ENCODE results near the gene CDC42BPA. TPM values are rescaled to one million over a fixed set of nuclear protein-coding genes. Genes with fewer than 3 reads are reported as not detected.

The CDC42BPA gene
- total and polyA plus RNA-seq, 9 of the 15 experiments (the other 6 are each of a cell fraction or from before 2014, with no cell fraction given) = 8.0 to 77.5 (median 52.1) TPM

- TF ChIP-seq ZNF121 (CRISPR knock-in tag; conservative IDR thresholded peaks at IDR 0.05) = no peak
- no peak for TF ChIP-seq ZNF668 (CRISPR knock-in tag; IDR thresholded peaks at IDR 0.05)
- TF ChIP-seq YY1 (IDR thresholded peaks at IDR 0.05; ENCODE audit: borderline replicate concordance in 1 of 3, control insufficient read depth in 1 of 3, extremely low read depth in 1 of 3, insufficient read depth in 3 of 3, insufficient read length in 1 of 3, insufficient replicate concordance in 2 of 3, low read depth in 1 of 3, low read length in 2 of 3) = no peak
- 0 out of 2 replicates have a peak, but pooled peaks have one; percentile 17 for TF ChIP-seq TCF7L2 (IDR thresholded peaks at IDR 0.05; ENCODE audit: low read depth, low read length)
- TF ChIP-seq, protein P1, sequence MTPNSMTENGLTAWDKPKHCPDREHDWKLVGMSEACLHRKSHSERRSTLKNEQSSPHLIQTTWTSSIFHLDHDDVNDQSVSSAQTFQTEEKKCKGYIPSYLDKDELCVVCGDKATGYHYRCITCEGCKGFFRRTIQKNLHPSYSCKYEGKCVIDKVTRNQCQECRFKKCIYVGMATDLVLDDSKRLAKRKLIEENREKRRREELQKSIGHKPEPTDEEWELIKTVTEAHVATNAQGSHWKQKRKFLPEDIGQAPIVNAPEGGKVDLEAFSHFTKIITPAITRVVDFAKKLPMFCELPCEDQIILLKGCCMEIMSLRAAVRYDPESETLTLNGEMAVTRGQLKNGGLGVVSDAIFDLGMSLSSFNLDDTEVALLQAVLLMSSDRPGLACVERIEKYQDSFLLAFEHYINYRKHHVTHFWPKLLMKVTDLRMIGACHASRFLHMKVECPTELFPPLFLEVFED (CRISPR knock-in tag; conservative IDR thresholded peaks at IDR 0.05) = no peak
- TF ChIP-seq SIN3B (IDR thresholded peaks at IDR 0.05; ENCODE audit: low read depth) = no peak
- TF ChIP-seq KDM2B (CRISPR knock-in tag; IDR thresholded peaks at IDR 0.05) = no peak
- TF ChIP-seq BHLHE40 (IDR thresholded peaks at IDR 0.05; ENCODE audit: low read length) = peak; percentile 70
- TF ChIP-seq, protein P2, sequence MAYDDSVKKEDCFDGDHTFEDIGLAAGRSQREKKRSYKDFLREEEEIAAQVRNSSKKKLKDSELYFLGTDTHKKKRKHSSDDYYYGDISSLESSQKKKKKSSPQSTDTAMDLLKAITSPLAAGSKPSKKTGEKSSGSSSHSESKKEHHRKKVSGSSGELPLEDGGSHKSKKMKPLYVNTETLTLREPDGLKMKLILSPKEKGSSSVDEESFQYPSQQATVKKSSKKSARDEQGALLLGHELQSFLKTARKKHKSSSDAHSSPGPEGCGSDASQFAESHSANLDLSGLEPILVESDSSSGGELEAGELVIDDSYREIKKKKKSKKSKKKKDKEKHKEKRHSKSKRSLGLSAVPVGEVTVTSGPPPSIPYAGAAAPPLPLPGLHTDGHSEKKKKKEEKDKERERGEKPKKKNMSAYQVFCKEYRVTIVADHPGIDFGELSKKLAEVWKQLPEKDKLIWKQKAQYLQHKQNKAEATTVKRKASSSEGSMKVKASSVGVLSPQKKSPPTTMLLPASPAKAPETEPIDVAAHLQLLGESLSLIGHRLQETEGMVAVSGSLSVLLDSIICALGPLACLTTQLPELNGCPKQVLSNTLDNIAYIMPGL (CRISPR knock-in tag; IDR thresholded peaks at IDR 0.05) = no peak
- TF ChIP-seq HMG20A (CRISPR knock-in tag; conservative IDR thresholded peaks at IDR 0.05) = no peak
- TF ChIP-seq MEF2D (tag; conservative IDR thresholded peaks at IDR 0.05; ENCODE audit: low read depth) = no peak
- TF ChIP-seq RUNX1 (IDR thresholded peaks at IDR 0.05; ENCODE audit: low read depth) = no peak
- no peak for TF ChIP-seq PHB (CRISPR knock-in tag; IDR thresholded peaks at IDR 0.05)
- TF ChIP-seq KDM1A (IDR thresholded peaks at IDR 0.05) = no peak
- TF ChIP-seq PKNOX1 (IDR thresholded peaks at IDR 0.05) = peak; percentile 84
- TF ChIP-seq GATAD2B (IDR thresholded peaks at IDR 0.05; ENCODE audit: borderline replicate concordance) = no peak
- no peak for TF ChIP-seq RBM14 (IDR thresholded peaks at IDR 0.05; ENCODE audit: borderline replicate concordance, insufficient read depth, low read depth, low read length)
- no peak for TF ChIP-seq TAF7 (tag; IDR thresholded peaks at IDR 0.05)
- no peak for TF ChIP-seq CAMTA2 (CRISPR knock-in tag; conservative IDR thresholded peaks at IDR 0.05)
- TF ChIP-seq SP1 (CRISPR knock-in tag; IDR thresholded peaks at IDR 0.05) = no peak
- TF ChIP-seq HMGN3 (IDR thresholded peaks at IDR 0.05; ENCODE audit: borderline replicate concordance, extremely low read depth, insufficient read length, low read depth, low read length) = no peak
- TF ChIP-seq MCM3 (IDR thresholded peaks at IDR 0.05) = no peak
- no peak for TF ChIP-seq PYGO2 (tag; IDR thresholded peaks at IDR 0.05)
- peak; percentile 92 for TF ChIP-seq MEIS2 (IDR thresholded peaks at IDR 0.05; ENCODE audit: partially characterized antibody)
- TF ChIP-seq MECOM (CRISPR knock-in tag; IDR thresholded peaks at IDR 0.05) = 0 out of 2 replicates have a peak, but pooled peaks have one; percentile 17
- TF ChIP-seq FOXP1 (CRISPR knock-in tag; IDR thresholded peaks at IDR 0.05) = no peak
- no peak for TF ChIP-seq CSDE1 (IDR thresholded peaks at IDR 0.05)
- TF ChIP-seq TAF15 (IDR thresholded peaks at IDR 0.05; ENCODE audit: low read depth, low read length) = no peak
- TF ChIP-seq SAFB2 (IDR thresholded peaks at IDR 0.05; ENCODE audit: borderline replicate concordance, low read depth, low read length, severe bottlenecking) = no peak
These were observed 148.9 kb downstream of the CDC42BPA start (continued) for GRCh38 chr1:227169343-227169742.
